ENCODE measurements around the gene FAM216A. TPM values are rescaled to one million over a fixed set of nuclear protein-coding genes. Genes with fewer than 3 reads are reported as not detected.
"Not testable (repeated sequence)": the region's sequence is repeated elsewhere in the genome, so short reads cannot be mapped to it uniquely, and the experiment has no call there.

Gene FAM216A
- total RNA-seq, 3 donors from 2014 or later: 6.1 to 10.5 (median 8.5) TPM

DNA sequence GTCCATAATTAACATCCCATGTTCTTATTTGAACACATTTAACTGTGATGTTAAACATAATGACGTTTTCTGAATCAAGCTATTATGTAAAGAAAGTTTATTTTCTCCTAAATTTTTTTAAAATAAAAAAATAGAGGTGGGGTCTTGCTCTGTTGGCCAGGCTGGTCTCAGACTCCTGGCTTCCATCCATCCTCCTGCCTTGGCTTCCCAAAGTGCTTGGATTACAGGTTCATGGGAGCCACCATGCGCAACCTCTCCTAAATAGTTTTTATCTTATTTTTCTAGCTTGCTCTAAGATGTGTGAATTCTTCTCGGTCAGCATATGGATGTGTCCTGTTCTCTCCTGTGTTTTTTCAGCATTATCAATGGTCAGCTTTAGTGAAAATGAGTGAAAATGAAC is 36.7 kb downstream of the FAM216A start:
- intact Hi-C loops (cut with DNase I; ENCODE audit: low total_unique reads): no loop called here
- Histone ChIP-seq H3K36me3 (no peaks in the 10 kb centered on the region), H3K4me3 (no peak overlapping the region), H3K9me3 (no peaks in the 10 kb centered on the region), H3K27ac (no peak overlapping the region), H3K4me1 (peaks cover 0 to 3% of the 10 kb centered on the region in 2 donors), H3K27me3 (no peaks in the 10 kb centered on the region)
- TF ChIP-seq, protein P1, sequence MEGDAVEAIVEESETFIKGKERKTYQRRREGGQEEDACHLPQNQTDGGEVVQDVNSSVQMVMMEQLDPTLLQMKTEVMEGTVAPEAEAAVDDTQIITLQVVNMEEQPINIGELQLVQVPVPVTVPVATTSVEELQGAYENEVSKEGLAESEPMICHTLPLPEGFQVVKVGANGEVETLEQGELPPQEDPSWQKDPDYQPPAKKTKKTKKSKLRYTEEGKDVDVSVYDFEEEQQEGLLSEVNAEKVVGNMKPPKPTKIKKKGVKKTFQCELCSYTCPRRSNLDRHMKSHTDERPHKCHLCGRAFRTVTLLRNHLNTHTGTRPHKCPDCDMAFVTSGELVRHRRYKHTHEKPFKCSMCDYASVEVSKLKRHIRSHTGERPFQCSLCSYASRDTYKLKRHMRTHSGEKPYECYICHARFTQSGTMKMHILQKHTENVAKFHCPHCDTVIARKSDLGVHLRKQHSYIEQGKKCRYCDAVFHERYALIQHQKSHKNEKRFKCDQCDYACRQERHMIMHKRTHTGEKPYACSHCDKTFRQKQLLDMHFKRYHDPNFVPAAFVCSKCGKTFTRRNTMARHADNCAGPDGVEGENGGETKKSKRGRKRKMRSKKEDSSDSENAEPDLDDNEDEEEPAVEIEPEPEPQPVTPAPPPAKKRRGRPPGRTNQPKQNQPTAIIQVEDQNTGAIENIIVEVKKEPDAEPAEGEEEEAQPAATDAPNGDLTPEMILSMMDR (IDR thresholded peaks at IDR 0.05): no peak
- TF ChIP-seq POLR2AphosphoS5 (IDR thresholded peaks at IDR 0.05) (no peak), POLR2A (IDR thresholded peaks at IDR 0.05) (no peak)
- no peak for DNase-seq (ENCODE audit: low spot score in 2 of 2)

DNA sequence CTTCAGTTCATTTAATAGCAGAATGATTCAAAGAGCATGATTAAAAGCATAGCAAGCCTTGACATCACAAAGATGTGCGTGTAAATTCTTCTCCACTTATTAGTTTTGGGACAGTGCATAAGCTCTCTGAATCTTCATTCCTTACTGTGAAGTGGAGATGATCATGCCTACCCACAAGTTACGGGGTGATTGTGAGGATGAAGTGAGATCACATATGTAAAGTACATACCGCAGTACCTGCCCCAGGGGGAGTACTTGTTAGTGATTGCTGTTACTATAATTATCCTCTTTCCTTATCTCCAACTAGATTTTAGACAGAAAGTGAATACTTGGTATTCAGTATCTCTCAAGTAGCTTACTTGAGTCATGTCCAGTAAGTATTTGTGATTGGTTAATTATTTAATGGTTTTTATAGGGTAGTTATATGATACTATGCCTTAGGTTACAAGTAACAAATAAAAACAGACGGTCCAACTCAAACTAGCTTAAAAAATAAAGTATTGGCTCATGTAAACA is 39.5 kb downstream of the FAM216A start:
- no peak for TF ChIP-seq POLR2AphosphoS5 (IDR thresholded peaks at IDR 0.05)
- TF ChIP-seq, protein P1 (IDR thresholded peaks at IDR 0.05): no peak
- TF ChIP-seq POLR2A (IDR thresholded peaks at IDR 0.05): no peak
- Histone ChIP-seq H3K27me3 (no peaks in the 10 kb centered on the region), H3K27ac (no peak overlapping the region), H3K4me1 (no peaks in the 10 kb centered on the region), H3K9me3 (no peaks in the 10 kb centered on the region), H3K36me3 (no peaks in the 10 kb centered on the region), H3K4me3 (no peak overlapping the region)
- intact Hi-C loops (cut with DNase I; ENCODE audit: low total_unique reads): no loop called here
- DNase-seq (ENCODE audit: low spot score in 2 of 2): no peak

DNA sequence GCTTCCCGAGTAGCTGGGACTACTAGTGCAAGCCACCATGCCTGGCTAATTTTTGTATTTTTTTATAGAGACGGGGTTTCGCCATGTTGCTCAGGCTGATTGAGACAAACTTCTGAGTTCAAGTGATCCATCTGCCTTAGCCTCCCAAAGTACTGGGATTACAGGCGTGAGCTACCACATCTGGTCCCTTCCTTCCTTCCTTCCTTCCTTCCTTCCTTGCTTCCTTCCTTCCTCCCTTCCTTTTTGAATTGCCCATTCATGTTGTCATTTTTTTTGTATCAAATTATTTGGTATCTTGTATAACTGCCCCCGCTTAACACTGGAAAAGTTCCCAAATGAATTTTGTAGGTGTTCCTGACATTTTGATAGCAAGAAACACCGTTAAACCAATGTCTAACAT is 45.2 kb downstream of the FAM216A start:
- Histone ChIP-seq H3K9me3 (no peaks in the 10 kb centered on the region), H3K4me3 (no peak overlapping the region), H3K27ac (no peak overlapping the region), H3K36me3 (no peaks in the 10 kb centered on the region), H3K27me3 (no peaks in the 10 kb centered on the region), H3K4me1 (no peaks in the 10 kb centered on the region)
- TF ChIP-seq POLR2A (IDR thresholded peaks at IDR 0.05): no peak
- TF ChIP-seq, protein P1 (IDR thresholded peaks at IDR 0.05): no peak
- TF ChIP-seq POLR2AphosphoS5 (IDR thresholded peaks at IDR 0.05): no peak
- DNase-seq (ENCODE audit: low spot score in 2 of 2): no peak
- intact Hi-C loops (cut with DNase I; ENCODE audit: low total_unique reads): loop anchor here (5.0 kb wide), 1 partner anchor 88 kb away; no protein-coding TSS in a partner anchor

DNA sequence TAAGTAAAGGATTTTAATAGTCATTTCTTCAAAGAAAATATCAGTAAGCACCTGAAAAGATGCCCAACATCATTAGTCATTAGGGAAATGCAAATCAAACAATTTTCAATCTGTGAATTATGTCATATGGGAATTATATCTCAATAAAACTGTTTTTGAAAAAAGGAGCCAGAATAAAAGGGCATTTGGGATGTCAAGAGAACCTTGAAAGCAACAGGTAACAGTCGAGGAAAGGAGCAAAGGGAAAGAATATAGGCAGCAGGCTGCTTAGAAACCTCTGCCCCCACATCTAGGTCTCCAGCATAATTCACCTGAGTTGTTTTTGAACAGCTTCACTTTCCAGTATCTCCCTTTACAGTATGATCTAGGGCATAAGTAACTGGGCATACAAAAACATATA is 45.7 kb downstream of the FAM216A start:
- no peaks in the 10 kb centered on the region for H3K36me3 ChIP-seq
- intact Hi-C loops (cut with DNase I; ENCODE audit: low total_unique reads): loop anchor here (5.0 kb wide), 1 partner anchor 88 kb away; no protein-coding TSS in a partner anchor
- DNase-seq (ENCODE audit: low spot score in 2 of 2): no peak
- H3K4me1 ChIP-seq: no peaks in the 10 kb centered on the region
- H3K27me3 ChIP-seq: no peaks in the 10 kb centered on the region
- no peak overlapping the region for H3K27ac ChIP-seq
- no peak overlapping the region for H3K4me3 ChIP-seq
- no peaks in the 10 kb centered on the region for H3K9me3 ChIP-seq
- TF ChIP-seq, protein P1 (IDR thresholded peaks at IDR 0.05): no peak
- no peak for TF ChIP-seq POLR2AphosphoS5 (IDR thresholded peaks at IDR 0.05)
- no peak for TF ChIP-seq POLR2A (IDR thresholded peaks at IDR 0.05)

DNA sequence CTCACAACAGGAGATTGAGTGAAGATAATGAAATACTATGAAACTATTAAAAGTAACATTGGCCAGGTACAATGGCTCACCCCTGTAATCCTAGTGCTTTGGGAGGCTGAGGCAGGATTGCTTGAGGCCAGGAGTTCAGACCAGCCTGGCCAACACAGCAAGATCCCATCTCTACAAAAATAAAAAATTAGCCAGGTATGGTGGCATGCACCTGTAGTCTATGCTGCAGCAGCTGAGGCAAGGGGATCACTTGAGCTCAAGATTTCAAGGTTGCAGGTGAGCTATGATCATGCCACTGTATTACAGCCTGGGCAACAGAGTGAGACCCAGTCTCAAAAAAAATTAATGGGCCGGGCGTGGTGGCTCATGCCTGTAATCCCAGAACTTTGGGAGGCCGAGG is 48.4 kb downstream of the FAM216A start:
- H3K27ac ChIP-seq: no peak overlapping the region
- H3K4me3 ChIP-seq: no peak overlapping the region
- no peak for DNase-seq (ENCODE audit: low spot score in 2 of 2)
- no peaks in the 10 kb centered on the region for H3K36me3 ChIP-seq
- TF ChIP-seq POLR2AphosphoS5 (IDR thresholded peaks at IDR 0.05) (no peak), POLR2A (IDR thresholded peaks at IDR 0.05) (no peak)
- TF ChIP-seq, protein P1 (IDR thresholded peaks at IDR 0.05): no peak
- H3K27me3 ChIP-seq: no peaks in the 10 kb centered on the region
- intact Hi-C loops (cut with DNase I; ENCODE audit: low total_unique reads): no loop called here
- H3K4me1 ChIP-seq: no peaks in the 10 kb centered on the region
- no peaks in the 10 kb centered on the region for H3K9me3 ChIP-seq

DNA sequence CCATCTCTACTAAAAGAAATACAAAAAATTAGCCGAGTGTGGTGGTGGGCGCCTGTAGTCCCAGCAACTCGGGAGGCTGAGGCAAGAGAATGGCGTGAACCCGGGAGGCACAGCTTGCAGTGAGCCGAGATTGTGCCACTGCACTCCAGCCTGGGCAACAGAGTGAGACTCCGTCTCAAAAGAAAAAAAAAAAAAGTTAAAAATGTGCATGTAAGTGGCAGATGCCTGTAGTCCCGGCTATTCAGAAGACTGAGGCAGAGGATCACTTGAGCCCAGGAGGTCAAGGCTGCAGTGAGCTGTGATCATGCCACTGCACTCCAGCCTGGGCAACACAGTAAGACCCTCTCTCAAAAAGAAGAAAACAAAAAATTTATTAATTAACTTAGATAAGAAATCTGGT is 49.4 kb downstream of the FAM216A start:
- H3K4me1 ChIP-seq; intact Hi-C loops (cut with DNase I; ENCODE audit: low total_unique reads); H3K9me3 ChIP-seq; H3K27me3 ChIP-seq; H3K27ac ChIP-seq; H3K36me3 ChIP-seq; DNase-seq (ENCODE audit: low spot score in 2 of 2); H3K4me3 ChIP-seq: not testable (repeated sequence)

DNA sequence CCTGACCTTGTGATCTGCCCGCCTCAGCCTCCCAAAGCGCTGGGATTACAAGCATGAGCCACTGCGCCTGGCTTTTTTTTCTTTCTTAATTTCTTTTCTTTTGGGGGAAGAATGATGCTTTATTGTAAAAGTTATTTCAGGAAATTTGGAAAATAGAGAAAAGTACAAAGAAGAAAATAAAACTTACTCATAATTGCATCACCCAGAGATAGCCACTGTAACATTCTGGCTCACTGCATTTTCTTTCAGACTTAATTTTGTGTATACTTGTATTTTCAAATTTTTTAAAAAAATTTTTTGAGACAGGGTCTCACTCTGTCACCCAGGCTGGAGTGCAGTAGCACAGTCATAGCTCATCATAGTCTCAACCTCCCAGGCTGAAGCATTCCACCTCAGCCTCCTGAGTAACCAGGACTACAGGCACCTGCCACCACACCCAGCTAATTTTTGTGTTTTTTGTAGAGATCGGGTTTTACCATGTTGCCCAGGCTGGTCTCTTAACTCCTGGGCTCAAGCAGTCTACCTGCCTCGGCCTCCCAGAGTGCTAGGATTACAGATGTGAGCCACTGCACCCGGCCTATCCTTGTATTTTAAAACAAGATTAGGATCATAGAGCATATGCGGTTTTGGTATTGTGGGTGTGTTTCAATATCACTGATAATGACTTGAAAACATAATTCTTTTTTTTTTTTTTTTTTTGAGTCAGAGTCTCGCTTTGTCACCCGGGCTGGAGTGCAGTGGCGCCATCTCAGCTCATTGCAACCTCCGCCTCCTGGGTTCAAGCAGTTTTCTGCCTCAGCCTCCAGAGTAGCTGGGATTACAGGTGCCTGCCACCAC is 52.4 kb downstream of the FAM216A start:
- DNase-seq (ENCODE audit: low spot score in 2 of 2); H3K4me3 ChIP-seq; H3K4me1 ChIP-seq; H3K9me3 ChIP-seq; H3K27me3 ChIP-seq; intact Hi-C loops (cut with DNase I; ENCODE audit: low total_unique reads); H3K27ac ChIP-seq; H3K36me3 ChIP-seq: not testable (repeated sequence)
